Measurements from ENCODE around the gene CLPSL1.

CLPSL1 gene

GRCh38 chr6:35797837-35798526, 17.2 kb downstream of the CLPSL1 start:
- no peak for DNase-seq

DNA sequence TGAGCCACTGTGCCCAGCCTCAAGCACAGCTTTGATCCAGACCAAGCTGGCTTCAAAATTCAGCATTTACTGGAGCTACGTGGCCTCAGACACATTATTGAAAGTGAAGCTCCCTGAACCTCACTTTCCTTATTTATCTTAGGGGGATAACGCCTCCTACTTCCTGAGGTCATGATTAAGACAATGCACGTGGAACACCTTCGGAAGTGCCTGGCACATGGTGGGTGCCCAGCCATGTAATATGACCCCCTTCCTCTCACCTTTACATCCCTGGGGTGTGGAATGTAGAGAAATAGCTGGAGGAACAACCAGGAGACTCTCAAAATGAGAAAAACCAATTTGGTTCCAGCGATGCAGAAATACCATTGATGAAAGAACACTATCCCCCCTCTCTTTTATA, 17.9 kb downstream of the CLPSL1 start:
- DNase-seq: no peak

GRCh38 chr6:35801148-35801547, 20.3 kb downstream of the CLPSL1 start:
- DNase-seq: no peak

GRCh38 chr6:35804996-35805736, 24.3 kb downstream of the CLPSL1 start, which contains the start of gene LHFPL5:
TSS of gene LHFPL5 (plus strand) at chr6:35805352. CDS start at chr6:35805671, 319 bp downstream.
- peak; percentile 6 to 43 for DNase-seq

GRCh38 chr6:35808688-35809087, 27.9 kb downstream of the CLPSL1 start:
- DNase-seq: no peak

- no peak for DNase-seq
These were observed 29.0 kb downstream of the CLPSL1 start for GRCh38 chr6:35809809-35810208.

GRCh38 chr6:35810971-35811698, 30.3 kb downstream of the CLPSL1 start:
- no peak for DNase-seq

DNA sequence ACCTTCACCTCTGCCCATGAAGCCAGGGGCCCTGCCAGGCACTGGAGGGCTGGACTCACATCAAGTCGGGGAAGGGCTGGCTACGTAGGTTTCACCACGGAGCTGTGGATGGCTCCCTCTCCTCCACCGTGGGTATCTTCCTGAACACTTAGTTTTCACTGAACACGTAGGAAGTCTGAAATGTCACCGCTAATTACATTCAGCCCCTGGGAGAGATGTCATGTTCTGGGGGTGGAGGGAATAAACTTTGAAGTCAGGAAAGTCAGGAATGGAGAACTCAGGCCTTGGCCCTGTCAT, 30.8 kb downstream of the CLPSL1 start:
- no peak for DNase-seq

- no peak for DNase-seq
These were observed 36.7 kb downstream of the CLPSL1 start for GRCh38 chr6:35817515-35817914.

DNA sequence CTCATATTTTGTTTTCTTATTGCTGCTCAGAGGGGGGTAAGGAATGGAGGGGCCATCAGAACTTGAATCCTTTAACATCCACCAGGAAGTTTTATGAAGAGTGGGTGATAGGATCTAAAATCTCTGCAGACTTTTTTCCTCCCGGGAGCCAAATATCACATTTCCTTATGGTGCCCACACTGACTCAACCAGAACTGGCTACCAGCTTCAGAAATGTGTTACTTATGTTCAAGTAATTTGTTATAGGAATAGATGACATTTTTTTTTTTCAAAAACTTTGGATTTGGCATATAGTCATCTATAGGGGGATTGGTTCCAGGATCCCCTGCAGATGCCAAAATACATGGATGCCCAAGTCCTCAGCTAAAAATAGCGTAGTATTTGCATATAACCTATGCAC, 42.8 kb downstream of the CLPSL1 start:
- no peak for DNase-seq

- DNase-seq: no peak
These were observed 43.9 kb downstream of the CLPSL1 start for GRCh38 chr6:35824552-35825192.

GRCh38 chr6:35829306-35829705, 48.5 kb downstream of the CLPSL1 start:
- no peak for DNase-seq

DNA sequence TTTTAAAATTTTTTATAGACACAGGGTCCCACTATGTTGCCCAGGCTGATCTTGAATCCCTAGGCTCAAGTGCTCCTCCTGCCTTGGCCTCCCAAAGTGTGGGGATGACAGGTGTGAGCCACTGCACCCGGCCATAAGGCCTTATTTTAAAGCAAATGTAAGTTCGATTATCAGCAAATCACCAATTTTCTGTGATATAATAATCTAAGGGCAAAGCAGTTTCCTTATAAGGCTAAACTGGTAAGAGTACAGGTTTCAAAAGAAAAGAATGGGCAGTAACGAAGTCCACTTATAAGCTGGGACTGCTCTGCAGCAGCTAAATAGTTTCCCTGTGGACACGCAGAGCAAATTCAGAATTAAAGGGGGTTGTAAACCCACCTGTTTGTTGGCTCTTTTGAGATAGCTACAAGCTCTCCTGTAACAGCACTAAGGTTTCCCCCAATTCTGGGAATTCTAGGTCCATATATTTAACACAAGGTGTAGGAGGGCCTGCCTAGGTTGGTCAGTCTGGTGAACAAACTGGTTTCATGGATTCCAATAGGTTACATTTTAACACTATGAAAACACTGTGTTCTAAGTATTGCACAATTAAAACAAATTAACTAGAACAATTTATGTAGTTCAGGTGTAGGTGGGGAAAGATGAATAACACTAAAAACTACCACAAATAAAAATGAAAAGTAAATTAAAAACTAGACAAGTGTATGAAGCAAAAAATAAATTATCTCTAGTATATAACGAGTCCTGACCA, 50.6 kb downstream of the CLPSL1 start:
- DNase-seq: no peak

DNA sequence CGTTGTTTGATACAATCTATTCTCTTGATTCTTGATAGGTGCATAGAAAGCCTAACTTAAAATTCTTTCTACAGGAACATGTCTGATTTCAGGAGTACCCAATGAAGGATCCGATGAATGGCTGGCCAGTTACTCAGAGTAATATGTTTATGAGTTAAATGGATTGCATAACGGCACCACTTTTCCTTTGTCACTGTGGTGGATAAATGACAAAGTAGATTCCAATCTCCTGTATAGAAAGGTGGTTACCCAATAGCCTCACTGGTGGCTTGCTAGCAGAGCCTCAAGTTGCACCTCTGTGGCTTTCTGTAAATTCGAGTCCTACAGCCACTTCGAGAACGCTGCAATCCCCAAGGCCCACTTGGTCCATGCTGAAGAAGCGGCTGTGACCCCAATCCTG, 52.7 kb downstream of the CLPSL1 start:
- no peak for DNase-seq
